Measurements from ENCODE around the gene WIPF2.
"Not testable (repeated sequence)": the region's sequence is repeated elsewhere in the genome, so short reads cannot be mapped to it uniquely, and the experiment has no call there.

- not testable (repeated sequence) for TF ChIP-seq CTCF, POLR2A (IDR thresholded peaks at IDR 0.05)
Observed at GRCh38 chr17:40231928-40232327, 12.8 kb downstream of the WIPF2 start.

All from adrenal gland (tissue), 5 donors.